Brain microvascular endothelial cell (primary cell): ENCODE measurements around the gene ERVW-1.

Source experiments
- DNase-seq: peaks from one replicate; pipeline ENCODE4 v3.0.0-alpha.2; 2020
- H3K27ac ChIP-seq: fragments of 250-450 bp; sonication (Bioruptor Pico); 2 replicates; pipeline ENCODE4 v1.5.1; 2020; ENCODE audit warnings: mild to moderate bottlenecking, moderate library complexity
- H3K27me3 ChIP-seq: fragments of 250-450 bp; sonication (Bioruptor Pico); replicated peaks from 2 replicates; pipeline ENCODE4 v1.5.1; 2020; ENCODE audit warnings: mild to moderate bottlenecking
- H3K36me3 ChIP-seq: fragments of 250-450 bp; sonication (Bioruptor Pico); replicated peaks from 2 replicates; pipeline ENCODE4 v1.5.1; 2020; ENCODE audit warnings: mild to moderate bottlenecking
- H3K4me3 ChIP-seq: 2 replicates; pipeline ENCODE4 v1.5.1; 2011; ENCODE audit warnings: low read depth, mild to moderate bottlenecking, control low read depth, low read length, moderate library complexity
- CTCF ChIP-seq: IDR thresholded peaks from 2 replicates; pipeline ENCODE4 v1.5.1; 2011; ENCODE audit warnings: low read depth, mild to moderate bottlenecking, moderate library complexity, low read length, control low read depth, inconsistent platforms; ENCODE audit errors: missing control alignments
- in situ Hi-C: cut with HindIII; loops from 2 replicates; pipeline ENCODE4 v1.10.0; 2017; ENCODE audit warnings: low sequenced_read_pairs, low pct_ligation_motif_present

ERVW-1 gene

GRCh38 chr7:92435542-92435941 is 42.2 kb downstream of the ERVW-1 start:
- H3K4me3 ChIP-seq, result no peak overlapping the region
- H3K36me3 ChIP-seq, result no peaks in the 10 kb centered on the region
- no peak for TF ChIP-seq CTCF
- DNase-seq, result no peak
- H3K27ac ChIP-seq, result no peak overlapping the region
- H3K27me3 ChIP-seq, result no peaks in the 10 kb centered on the region
- in situ Hi-C loops, result no loop called here

- in situ Hi-C loops, result no loop called here
- no peaks in the 10 kb centered on the region for H3K27me3 ChIP-seq
- DNase-seq, result no peak
- H3K36me3 ChIP-seq, result no peaks in the 10 kb centered on the region
- H3K27ac ChIP-seq, result no peak overlapping the region
- H3K4me3 ChIP-seq, result no peak overlapping the region
- TF ChIP-seq CTCF, result no peak
Measured at GRCh38 chr7:92433019-92433418, 44.7 kb downstream of the ERVW-1 start.

GRCh38 chr7:92432299-92432946 is 45.3 kb downstream of the ERVW-1 start:
- Histone ChIP-seq H3K27me3 (no peaks in the 10 kb centered on the region), H3K36me3 (no peaks in the 10 kb centered on the region), H3K27ac (no peak overlapping the region), H3K4me3 (no peak overlapping the region)
- no peak for DNase-seq
- TF ChIP-seq CTCF, result no peak
- in situ Hi-C loops, result no loop called here

GRCh38 chr7:92427193-92427592 is 50.6 kb downstream of the ERVW-1 start:
- no peak for DNase-seq
- no peaks in the 10 kb centered on the region for H3K36me3 ChIP-seq
- no peak overlapping the region for H3K4me3 ChIP-seq
- in situ Hi-C loops, result no loop called here
- H3K27ac ChIP-seq, result no peak overlapping the region
- H3K27me3 ChIP-seq, result no peaks in the 10 kb centered on the region
- TF ChIP-seq CTCF, result no peak

- Histone ChIP-seq H3K27me3 (no peaks in the 10 kb centered on the region), H3K36me3 (no peaks in the 10 kb centered on the region), H3K27ac (no peak overlapping the region), H3K4me3 (no peak overlapping the region)
- no peak for DNase-seq
- in situ Hi-C loops, result no loop called here
- peak; percentile 12 for TF ChIP-seq CTCF
Measured at GRCh38 chr7:92425311-92425947, 52.3 kb downstream of the ERVW-1 start.
